H1 (cell line): ENCODE measurements around the gene MGLL. TPM values are rescaled to one million over a fixed set of nuclear protein-coding genes. Genes with fewer than 3 reads are reported as not detected.

Source experiments
- CTCF ChIA-PET: fragments of 300-600 bp; sonication (Branson Sonifier 250); formaldehyde crosslinking; loops from one replicate; lab custom pipeline; 2021; ENCODE audit not compliant: partially characterized antibody; lab: Charles Lee
- POLR2A ChIA-PET: fragments of 300-600 bp; sonication (Branson Sonifier 250); formaldehyde crosslinking; loops from one replicate; lab custom pipeline; 2021; ENCODE audit warnings: inconsistent platforms; ENCODE audit not compliant: partially characterized antibody; lab: Charles Lee
- DNase-seq, 2 experiments: peaks; one replicate each; pipeline versions ENCODE4 v3.0.0 to v3.0.0-alpha.2; 2010 to 2022; ENCODE audit warnings: low spot score in 2 of 2, low read depth in 1 of 2, mixed read lengths in 1 of 2
- FAIRE-seq: peaks from 2 replicates; lab custom pipeline; 2011; peaks lifted over from hg19 to GRCh38; lab: Jason Lieb, UNC
- H2AFZ ChIP-seq: 2 replicates; pipeline ENCODE4 v1.8.1; 2012; ENCODE audit warnings: low read length, inconsistent platforms
- H2AK5ac ChIP-seq: 2 replicates; pipeline ENCODE4 v1.6.1; 2013; ENCODE audit warnings: low read depth, low read length
- H2BK120ac ChIP-seq: replicated peaks from 2 replicates; pipeline ENCODE3; 2013; ENCODE audit warnings: low read depth, low read length, inconsistent platforms
- H2BK12ac ChIP-seq: 2 replicates; pipeline ENCODE4 v1.6.1; 2013; ENCODE audit warnings: low read depth, low read length
- H2BK15ac ChIP-seq: 2 replicates; pipeline ENCODE4 v1.6.1; 2013; ENCODE audit warnings: low read length
- H2BK20ac ChIP-seq: 2 replicates; pipeline ENCODE4 v1.6.1; 2013; ENCODE audit warnings: low read length
- H2BK5ac ChIP-seq: 2 replicates; pipeline ENCODE4 v1.6.1; 2013; ENCODE audit warnings: low read depth, low read length
- H3K14ac ChIP-seq: 2 replicates; pipeline ENCODE4 v1.6.1; 2013; ENCODE audit warnings: inconsistent platforms; ENCODE audit not compliant: insufficient read length
- H3K18ac ChIP-seq: 2 replicates; pipeline ENCODE4 v1.6.1; 2013; ENCODE audit warnings: low read length; ENCODE audit errors: extremely low read depth
- H3K23ac ChIP-seq: 2 replicates; pipeline ENCODE4 v1.6.1; 2013; ENCODE audit warnings: inconsistent platforms; ENCODE audit not compliant: insufficient read length
- H3K23me2 ChIP-seq: 2 replicates; pipeline ENCODE4 v1.6.1; 2013; ENCODE audit warnings: low read depth, low read length
- H3K27ac ChIP-seq: 2 replicates; pipeline ENCODE4 v1.6.1; 2011; ENCODE audit warnings: low read depth, low read length, inconsistent platforms
- H3K27me3 ChIP-seq, 4 experiments: replicated peaks in 1 of 4; 1 replicate in 1 of 4; 2 replicates in 3 of 4; pipeline versions ENCODE4 v1.6.1 to v1.8.1; 2011 to 2013; ENCODE audit warnings: low read length in 3 of 4, mild to moderate bottlenecking in 3 of 4, inconsistent platforms in 2 of 4, mixed read lengths in 2 of 4, moderate library complexity in 1 of 4; ENCODE audit not compliant: control insufficient read depth in 3 of 4, insufficient read depth in 3 of 4; ENCODE audit errors: extremely low read depth in 1 of 4
- H3K36me3 ChIP-seq, 4 experiments: 2 replicates each; pipeline versions ENCODE4 v1.6.1 to v1.8.1; 2011 to 2013; ENCODE audit warnings: mild to moderate bottlenecking in 4 of 4, low read length in 3 of 4, moderate library complexity in 2 of 4, control low read depth in 1 of 4, inconsistent platforms in 1 of 4; ENCODE audit not compliant: insufficient read depth in 4 of 4, control insufficient read depth in 2 of 4
- H3K4ac ChIP-seq: replicated peaks from 2 replicates; pipeline ENCODE3; 2013; ENCODE audit warnings: low read length, low read depth, mixed read lengths, inconsistent platforms; ENCODE audit not compliant: insufficient read length
- H3K4me1 ChIP-seq, 4 experiments: replicated peaks in 1 of 4; 1 replicate in 1 of 4; 2 replicates in 3 of 4; pipeline versions ENCODE4 v1.6.1 to v1.8.1; 2011 to 2013; ENCODE audit warnings: low read length in 3 of 4, inconsistent platforms in 2 of 4, mixed read lengths in 1 of 4; ENCODE audit not compliant: insufficient read depth in 4 of 4, control insufficient read depth in 3 of 4
- H3K4me2 ChIP-seq, 2 experiments: 2 replicates each; pipeline versions ENCODE4 v1.6.1 to v1.8.1; 2011 to 2013; ENCODE audit warnings: low read depth in 2 of 2, low read length in 2 of 2, control low read depth in 1 of 2, inconsistent platforms in 1 of 2, mild to moderate bottlenecking in 1 of 2; ENCODE audit not compliant: insufficient read depth in 1 of 2
- H3K4me3 ChIP-seq, 4 experiments: fragments of 200-600, 300-600 bp in 1 of 4; sonication (generic), shearing (Covaris generic), sonication (Bioruptor Twin) in 1 of 4; 2 replicates each; pipeline versions ENCODE4 v1.5.1 to v1.8.1; 2011 to 2016; ENCODE audit warnings: low read length in 4 of 4, low read depth in 3 of 4, control low read depth in 2 of 4, inconsistent platforms in 2 of 4, mild to moderate bottlenecking in 2 of 4, mixed read lengths in 1 of 4, moderate library complexity in 1 of 4; ENCODE audit not compliant: insufficient read depth in 2 of 4; ENCODE audit errors: extremely low read depth in 1 of 4
- H3K56ac ChIP-seq: replicated peaks from 2 replicates; pipeline ENCODE3; 2013; ENCODE audit warnings: low read depth, mild to moderate bottlenecking, mixed read lengths, low read length, inconsistent platforms; ENCODE audit not compliant: insufficient read length
- H3K79me1 ChIP-seq: 2 replicates; pipeline ENCODE4 v1.6.1; 2013; ENCODE audit warnings: low read depth, low read length, control low read depth
- H3K79me2 ChIP-seq, 2 experiments: 2 replicates each; pipeline versions ENCODE4 v1.6.1 to v1.8.1; 2012 to 2013; ENCODE audit warnings: low read length in 2 of 2, mild to moderate bottlenecking in 2 of 2, inconsistent platforms in 1 of 2; ENCODE audit not compliant: insufficient read depth in 2 of 2, control insufficient read depth in 1 of 2
- H3K9ac ChIP-seq, 4 experiments: replicated peaks in 1 of 4; 1 replicate in 1 of 4; 2 replicates in 3 of 4; pipeline versions ENCODE4 v1.6.1 to v1.8.1; 2011 to 2013; ENCODE audit warnings: low read depth in 3 of 4, low read length in 3 of 4, control low read depth in 2 of 4, mild to moderate bottlenecking in 2 of 4, moderate library complexity in 2 of 4, inconsistent platforms in 1 of 4; ENCODE audit errors: extremely low read depth in 1 of 4
- H3K9me3 ChIP-seq, 2 experiments: 2 replicates each; pipeline versions ENCODE4 v1.6.1 to v1.8.1; 2012 to 2013; ENCODE audit warnings: mild to moderate bottlenecking in 2 of 2, moderate library complexity in 2 of 2, control low read depth in 1 of 2, inconsistent platforms in 1 of 2, low read depth in 1 of 2, low read length in 1 of 2, mixed read lengths in 1 of 2; ENCODE audit not compliant: insufficient read depth in 2 of 2
- H4K20me1 ChIP-seq, 2 experiments: replicated peaks in 1 of 2; 2 replicates each; pipeline versions ENCODE3 to v1.8.1; 2011 to 2013; ENCODE audit warnings: inconsistent platforms in 2 of 2, low read length in 2 of 2, mild to moderate bottlenecking in 1 of 2; ENCODE audit not compliant: insufficient read depth in 2 of 2, control insufficient read depth in 1 of 2
- H4K5ac ChIP-seq: 2 replicates; pipeline ENCODE4 v1.6.1; 2013; ENCODE audit warnings: low read length, low read depth, mixed read lengths, inconsistent platforms; ENCODE audit not compliant: insufficient read length
- H4K8ac ChIP-seq: 2 replicates; pipeline ENCODE4 v1.8.0; 2013; ENCODE audit warnings: mild to moderate bottlenecking, moderate library complexity, low read length, inconsistent platforms; ENCODE audit not compliant: insufficient read depth; ENCODE audit errors: extremely low read depth
- H4K91ac ChIP-seq: replicated peaks from 2 replicates; pipeline ENCODE3; 2013; ENCODE audit warnings: low read length, mixed read lengths, inconsistent platforms; ENCODE audit not compliant: insufficient read length
- BACH1 ChIP-seq: IDR thresholded peaks from 2 replicates; pipeline ENCODE4 v1.6.1; 2012; ENCODE audit warnings: low read length, improper control_type of control experiment
- FOSL1 ChIP-seq: IDR thresholded peaks from 2 replicates; pipeline ENCODE4 v1.6.1; 2011; ENCODE audit warnings: mild to moderate bottlenecking, low read depth, low read length, moderate library complexity; ENCODE audit not compliant: insufficient read depth
- JUND ChIP-seq: IDR thresholded peaks from 2 replicates; pipeline ENCODE4 v1.6.1; 2011; ENCODE audit warnings: mild to moderate bottlenecking, improper control_type of control experiment, low read length
- KDM4A ChIP-seq: IDR thresholded peaks from one replicate; pipeline ENCODE4 v1.7.1; 2012; ENCODE audit warnings: low read depth, mild to moderate bottlenecking, moderate library complexity, low read length, inconsistent platforms; ENCODE audit not compliant: severe bottlenecking
- NRF1 ChIP-seq: IDR thresholded peaks from 2 replicates; pipeline ENCODE4 v1.6.1; 2011; ENCODE audit warnings: mild to moderate bottlenecking, low read depth, low read length, improper control_type of control experiment
- SIN3A ChIP-seq, 2 experiments: IDR thresholded peaks in 1 of 2; conservative IDR thresholded peaks in 1 of 2; 2 replicates each; pipeline ENCODE4 v1.6.1; 2011 to 2012; ENCODE audit warnings: low read length in 2 of 2, improper control_type of control experiment in 1 of 2, low read depth in 1 of 2, mild to moderate bottlenecking in 1 of 2
- SIRT6 ChIP-seq: IDR thresholded peaks from one replicate; pipeline ENCODE4 v1.7.1; 2012; ENCODE audit warnings: low read length, inconsistent platforms
- TAF7 ChIP-seq: optimal IDR thresholded peaks from 2 replicates; pipeline ENCODE3; 2011; ENCODE audit warnings: low read depth, mild to moderate bottlenecking, inconsistent platforms, low read length, moderate library complexity, borderline replicate concordance
- TEAD4 ChIP-seq: IDR thresholded peaks from 2 replicates; pipeline ENCODE4 v1.6.1; 2012; ENCODE audit warnings: low read depth, low read length, inconsistent platforms, mixed read lengths
- WGBS, 2 experiments: shearing (Covaris generic) in 1 of 2; methylation state at CpG; one replicate each; pipeline versions ENCODE4 v1.1.6 to v1.1.7; 2013 to 2015; ENCODE audit warnings: low lambda C conversion rate in 2 of 2, mixed read lengths in 2 of 2, inconsistent platforms in 1 of 2, low coverage in 1 of 2, missing lambda C conversion rate in 1 of 2; ENCODE audit not compliant: insufficient replicate concordance in 2 of 2, insufficient coverage in 1 of 2, insufficient read length in 1 of 2; ENCODE audit errors: extremely low coverage in 1 of 2, missing lambda C conversion rate in 1 of 2; 5-methylcytosine and 5-hydroxymethylcytosine counted together
- polyA plus RNA-seq, 7 experiments: library from polyadenylated mRNA; depleted of rRNA in 3 of 7; stranded (reverse) in 5 of 7; unstranded in 2 of 7; fragments of >200 nt in 5 of 7; fragments of 200-250 nt in 2 of 7; gene quantifications; 1 replicate in 5 of 7; 2 replicates in 1 of 7; 4 replicates in 1 of 7; pipeline versions ENCODE4 v1.2.1 to v1.2.3, GENCODE V29; 2011 to 2013; ENCODE audit warnings: missing spikeins in 2 of 7, mixed read lengths in 2 of 7
- total RNA-seq: library from RNA; stranded (reverse); fragmentation: NEBNext Ultra II Directional; extraction: Animal tissue kit (Norgen Biotek cat#: 25700); gene quantifications from 2 replicates; pipeline ENCODE4 v1.2.1, GENCODE V29; 2021

The MGLL gene
- total and polyA plus RNA-seq, 2 of the 8 experiments (the other 6 are each of a cell fraction or from before 2014, with no cell fraction given) = 0.05 to 0.34 TPM

- H3K9me3 ChIP-seq = 0 out of 4 replicates have a peak, but pooled peaks cover 0 to 2% of the 10 kb centered on the region in 2 experiments
- H2AK5ac ChIP-seq = no peak overlapping the region
- ChIA-PET CTCF (no interaction called here), POLR2A (no interaction called here)
- H3K56ac ChIP-seq = no peak overlapping the region
- no peaks in the 10 kb centered on the region for H3K23me2 ChIP-seq
- H2BK5ac ChIP-seq = no peak overlapping the region
- no peak overlapping the region for H4K8ac ChIP-seq
- no peak overlapping the region for H4K91ac ChIP-seq
- TF ChIP-seq NRF1 (no peak), TEAD4 (no peak), JUND (no peak), SIN3A (conservative IDR thresholded peaks at IDR 0.05 in 1 of 2, IDR thresholded peaks at IDR 0.05 in 1 of 2; ENCODE audit: low read depth in 1 of 2, low read length in 2 of 2) (no peak), KDM4A (no peak), FOSL1 (no peak), TAF7 (no peak), SIRT6 (no peak), BACH1 (no peak)
- H3K23ac ChIP-seq = no peak overlapping the region
- DNase-seq (no peak), FAIRE-seq (no peak)
- no peak overlapping the region for H3K14ac ChIP-seq
- no peak overlapping the region for H3K4me3 ChIP-seq
- no peak overlapping the region for H2BK20ac ChIP-seq
- H3K9ac ChIP-seq = no peak overlapping the region
- no peaks in the 10 kb centered on the region; a peak in 1 of 7 replicates for H3K4me1 ChIP-seq
- no peak overlapping the region for H2BK15ac ChIP-seq
- H3K79me1 ChIP-seq = no peaks in the 10 kb centered on the region
- no peaks in the 10 kb centered on the region for H3K79me2 ChIP-seq
- no peaks in the 10 kb centered on the region; a peak in 1 of 8 replicates for H3K36me3 ChIP-seq
- no peak overlapping the region for H3K4ac ChIP-seq
- H4K20me1 ChIP-seq = no peaks in the 10 kb centered on the region
- H3K27me3 ChIP-seq = no peaks in the 10 kb centered on the region
- H2BK12ac ChIP-seq = no peak overlapping the region
- no peak overlapping the region for H3K4me2 ChIP-seq
- H2AFZ ChIP-seq = no peak overlapping the region
- WGBS, 2 experiments = 93% methylated on average over 2 of the region's 2 CpGs; no CpG with 5 or more reads in 1 of the 2 experiments
- H4K5ac ChIP-seq = no peak overlapping the region
- H2BK120ac ChIP-seq = no peak overlapping the region
- H3K27ac ChIP-seq = no peak overlapping the region
- no peak overlapping the region for H3K18ac ChIP-seq
These were observed 27.3 kb downstream of the MGLL start for GRCh38 chr3:127794972-127795371.
